Smooth muscle cell of the pulmonary artery (primary cell): ENCODE measurements around the gene COX7A2L. TPM values are rescaled to one million over a fixed set of nuclear protein-coding genes. Genes with fewer than 3 reads are reported as not detected.

Experiments used
- total RNA-seq: library from RNA; depleted of rRNA; stranded (reverse); fragments of >200 nt; gene quantifications from 2 replicates; pipeline ENCODE4 v1.2.3, GENCODE V29; 2014

Gene COX7A2L
- 129 and 158 TPM in 2 replicates for total RNA-seq

GRCh38 chr2:42360890-42361727 is at the start of gene COX7A2L:
COX7A2L (minus strand) TSS chr2:42361217; CDS start chr2:42361161, 56 bp downstream.

Other genes starting within 250 kb of the COX7A2L start
- 40.8 and 59.7 TPM in 2 replicates for gene EML4, start 191.9 kb downstream of the COX7A2L start, total RNA-seq
- not detected in 2 replicates for gene KCNG3, start 132.8 kb upstream of the COX7A2L start, total RNA-seq
- gene MTA3, start 207.4 kb upstream of the COX7A2L start, total RNA-seq: 21.7 and 23.7 TPM in 2 replicates